Nephron (organoid): ENCODE measurements around the gene RNASEH2A.
A peak's percentile ranks its signal among the peaks of the same experiment; 100 is the strongest.
"Not testable (repeated sequence)": the region's sequence is repeated elsewhere in the genome, so short reads cannot be mapped to it uniquely, and the experiment has no call there.

Source experiments
- H3K27ac Mint-ChIP-seq, 3 experiments: 2 replicates each; pipeline ENCODE4 v1.8.0; 2020; ENCODE audit warnings: mixed read lengths in 3 of 3, mild to moderate bottlenecking in 2 of 3, moderate library complexity in 1 of 3
- H3K27me3 Mint-ChIP-seq: 2 replicates; pipeline ENCODE4 v1.8.0; 2021; ENCODE audit warnings: low read depth, mild to moderate bottlenecking, moderate library complexity, mixed read lengths
- H3K36me3 Mint-ChIP-seq: 2 replicates; pipeline ENCODE4 v1.8.0; 2020; ENCODE audit warnings: low read depth, mixed read lengths
- H3K4me1 Mint-ChIP-seq: 2 replicates; pipeline ENCODE4 v1.8.0; 2020; ENCODE audit warnings: mixed read lengths
- H3K4me3 Mint-ChIP-seq, 3 experiments: 2 replicates each; pipeline ENCODE4 v1.8.0; 2020; ENCODE audit warnings: mild to moderate bottlenecking in 3 of 3, mixed read lengths in 3 of 3, moderate library complexity in 2 of 3
- H3K9me3 Mint-ChIP-seq: 2 replicates; pipeline ENCODE4 v1.8.0; 2020; ENCODE audit warnings: mixed read lengths
- CTCF ChIP-seq, 3 experiments: fragments of 200-600 bp; sonication (generic); IDR thresholded peaks; one replicate each; pipeline ENCODE4 v1.5.0; 2021; ENCODE audit warnings: antibody characterized with exemption in 3 of 3; ENCODE audit not compliant: unreplicated experiment in 3 of 3

The RNASEH2A gene

GRCh38 chr19:12794196-12794941 lies 12.0 kb upstream of the RNASEH2A start:
- H3K27ac Mint-ChIP-seq = peak overlapping the region; percentile 49 to 68 (median 60)
- TF ChIP-seq CTCF (IDR thresholded peaks at IDR 0.05; ENCODE audit: unreplicated experiment in 3 of 3) = no peak
- H3K4me3 Mint-ChIP-seq = peak overlapping the region; percentile 72 to 85 (median 84)
- no peaks in the 10 kb centered on the region for H3K27me3 Mint-ChIP-seq
- no peaks in the 10 kb centered on the region for H3K9me3 Mint-ChIP-seq
- peaks cover 9% of the 10 kb centered on the region for H3K36me3 Mint-ChIP-seq
- peaks cover 25% of the 10 kb centered on the region for H3K4me1 Mint-ChIP-seq

GRCh38 chr19:12794971-12795381 lies 11.4 kb upstream of the RNASEH2A start:
- peaks cover 25% of the 10 kb centered on the region for H3K4me1 Mint-ChIP-seq
- H3K27ac Mint-ChIP-seq = no peak overlapping the region
- H3K9me3 Mint-ChIP-seq = no peaks in the 10 kb centered on the region
- peak overlapping the region; percentile 72 to 85 (median 84) for H3K4me3 Mint-ChIP-seq
- no peaks in the 10 kb centered on the region for H3K27me3 Mint-ChIP-seq
- peaks cover 13% of the 10 kb centered on the region for H3K36me3 Mint-ChIP-seq
- TF ChIP-seq CTCF (IDR thresholded peaks at IDR 0.05; ENCODE audit: unreplicated experiment in 3 of 3) = no peak

GRCh38 chr19:12796146-12797071 lies 10.0 kb upstream of the RNASEH2A start:
- H3K9me3 Mint-ChIP-seq = no peaks in the 10 kb centered on the region
- H3K27me3 Mint-ChIP-seq = no peaks in the 10 kb centered on the region
- H3K36me3 Mint-ChIP-seq = peaks cover 13% of the 10 kb centered on the region
- H3K27ac Mint-ChIP-seq = peak overlapping the region; percentile 31 to 72 (median 66)
- peak; percentile 91 to 92 (median 92) for TF ChIP-seq CTCF (IDR thresholded peaks at IDR 0.05; ENCODE audit: unreplicated experiment in 3 of 3)
- peak overlapping the region; percentile 72 to 80 (median 79) for H3K4me3 Mint-ChIP-seq
- peaks cover 23% of the 10 kb centered on the region for H3K4me1 Mint-ChIP-seq

- Mint-ChIP-seq H3K36me3 (peaks cover 13% of the 10 kb centered on the region), H3K27ac (no peak overlapping the region), H3K4me1 (peaks cover 24% of the 10 kb centered on the region), H3K27me3 (no peaks in the 10 kb centered on the region), H3K4me3 (no peak overlapping the region), H3K9me3 (no peaks in the 10 kb centered on the region)
- TF ChIP-seq CTCF (IDR thresholded peaks at IDR 0.05; ENCODE audit: unreplicated experiment in 3 of 3) = no peak
These were observed 9.2 kb upstream of the RNASEH2A start for GRCh38 chr19:12797141-12797587.

GRCh38 chr19:12797607-12798006 lies 8.8 kb upstream of the RNASEH2A start:
- H3K36me3 Mint-ChIP-seq = peaks cover 13% of the 10 kb centered on the region
- H3K27ac Mint-ChIP-seq, H3K9me3 Mint-ChIP-seq, H3K4me3 Mint-ChIP-seq, H3K27me3 Mint-ChIP-seq: not testable (repeated sequence)
- H3K4me1 Mint-ChIP-seq = peaks cover 29% of the 10 kb centered on the region

GRCh38 chr19:12799742-12800465 lies 6.5 kb upstream of the RNASEH2A start:
- H3K9me3 Mint-ChIP-seq = no peaks in the 10 kb centered on the region
- peaks cover 24% of the 10 kb centered on the region for H3K4me1 Mint-ChIP-seq
- no peaks in the 10 kb centered on the region for H3K27me3 Mint-ChIP-seq
- TF ChIP-seq CTCF (IDR thresholded peaks at IDR 0.05; ENCODE audit: unreplicated experiment in 3 of 3) = no peak
- H3K36me3 Mint-ChIP-seq = peaks cover 13% of the 10 kb centered on the region
- H3K27ac Mint-ChIP-seq = no peak overlapping the region
- H3K4me3 Mint-ChIP-seq = peak overlapping the region; percentile 78 to 92 (median 89)
